Activated CD8-positive, alpha-beta memory T cell treated with anti-CD3 and anti-CD28 coated beads, Interleukin-2, amount 10 ng/mL, durations not matched to agents 7 days and 5 days (primary cell): ENCODE measurements around the gene PLXDC2. TPM values are rescaled to one million over a fixed set of nuclear protein-coding genes. Genes with fewer than 3 reads are reported as not detected.
"Not testable (repeated sequence)": the region's sequence is repeated elsewhere in the genome, so short reads cannot be mapped to it uniquely, and the experiment has no call there.

Experiments
- ATAC-seq: fragments of 150-1000 bp; cut with Tn5 transposase; one replicate; pipeline ENCODE4 v1.10.0; 2021; ENCODE audit warnings: moderate library complexity
- CTCF ChIA-PET: fragments of 350-600 bp; sonication (Branson Sonifier 250); formaldehyde crosslinking; loops from one replicate; lab custom pipeline; 2021; ENCODE audit warnings: antibody characterized with exemption; lab: Charles Lee
- DNase-seq: peaks from one replicate; pipeline ENCODE4 v3.0.0-alpha.2; 2020
- H3K27ac Mint-ChIP-seq: one replicate; pipeline ENCODE4 v1.8.0; 2021; ENCODE audit warnings: mild to moderate bottlenecking, mixed read lengths
- H3K27me3 Mint-ChIP-seq: one replicate; pipeline ENCODE4 v1.8.0; 2021; ENCODE audit warnings: mixed read lengths
- H3K36me3 Mint-ChIP-seq: one replicate; pipeline ENCODE4 v1.8.0; 2021; ENCODE audit warnings: mild to moderate bottlenecking, mixed read lengths
- H3K4me1 Mint-ChIP-seq: one replicate; pipeline ENCODE4 v1.8.0; 2021; ENCODE audit warnings: mixed read lengths
- H3K4me3 Mint-ChIP-seq: one replicate; pipeline ENCODE4 v1.8.0; 2021; ENCODE audit warnings: mild to moderate bottlenecking, moderate library complexity, mixed read lengths
- H3K9me3 Mint-ChIP-seq: one replicate; pipeline ENCODE4 v1.8.0; 2022; ENCODE audit warnings: low read depth, mixed read lengths
- total RNA-seq, 2 experiments: library from RNA; stranded (reverse); gene quantifications; one replicate each; pipeline ENCODE4 v1.2.3, GENCODE V29; 2021

PLXDC2 gene
- total RNA-seq, 2 experiments from 2014 or later = 0.05 TPM; not detected in 1

GRCh38 chr10:19983880-19984565 lies 167.8 kb downstream of the PLXDC2 start:
- H3K27ac Mint-ChIP-seq = no peak overlapping the region
- H3K4me3 Mint-ChIP-seq = no peak overlapping the region
- DNase-seq (no peak), ATAC-seq (no peak)
- no peaks in the 10 kb centered on the region for H3K36me3 Mint-ChIP-seq
- CTCF ChIA-PET = no interaction called here
- H3K4me1 Mint-ChIP-seq = no peaks in the 10 kb centered on the region
- H3K9me3 Mint-ChIP-seq = no peaks in the 10 kb centered on the region
- H3K27me3 Mint-ChIP-seq = no peaks in the 10 kb centered on the region

GRCh38 chr10:19985745-19986144 lies 169.5 kb downstream of the PLXDC2 start:
- Mint-ChIP-seq H3K27me3 (no peaks in the 10 kb centered on the region), H3K9me3 (no peaks in the 10 kb centered on the region), H3K36me3 (no peaks in the 10 kb centered on the region), H3K4me1 (no peaks in the 10 kb centered on the region), H3K27ac (no peak overlapping the region), H3K4me3 (no peak overlapping the region)
- ATAC-seq (no peak), DNase-seq (no peak)
- CTCF ChIA-PET = no interaction called here

DNA sequence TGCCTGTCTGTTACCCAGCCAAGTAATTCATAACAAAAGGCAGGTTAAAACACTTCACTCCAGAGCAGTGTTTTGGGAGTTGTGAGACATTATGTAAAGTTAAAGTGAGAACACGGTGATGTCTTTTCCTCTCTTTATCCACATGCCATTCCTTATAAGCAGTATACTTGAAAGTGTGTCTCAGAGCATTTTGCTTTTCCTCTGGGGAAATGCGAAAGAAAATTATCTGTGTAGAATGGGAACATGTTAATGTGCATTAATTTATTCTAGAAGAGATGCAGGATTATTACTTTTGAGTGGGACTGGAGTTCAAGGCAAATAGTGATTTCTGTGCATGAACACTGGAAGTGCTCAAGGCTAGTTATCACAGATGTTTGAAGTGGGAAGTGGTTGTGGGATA lies 170.4 kb downstream of the PLXDC2 start:
- Mint-ChIP-seq H3K4me3 (no peak overlapping the region), H3K27ac (no peak overlapping the region), H3K27me3 (no peaks in the 10 kb centered on the region), H3K9me3 (no peaks in the 10 kb centered on the region), H3K36me3 (no peaks in the 10 kb centered on the region), H3K4me1 (no peaks in the 10 kb centered on the region)
- DNase-seq (no peak), ATAC-seq (no peak)
- CTCF ChIA-PET = no interaction called here

- Mint-ChIP-seq H3K4me1 (no peaks in the 10 kb centered on the region), H3K27ac (no peak overlapping the region), H3K27me3 (no peaks in the 10 kb centered on the region), H3K36me3 (no peaks in the 10 kb centered on the region), H3K4me3 (no peak overlapping the region), H3K9me3 (peaks cover 5% of the 10 kb centered on the region)
- DNase-seq = no peak
- CTCF ChIA-PET = no interaction called here
- ATAC-seq = no peak
Measured at GRCh38 chr10:19987931-19988330, 171.7 kb downstream of the PLXDC2 start.

DNA sequence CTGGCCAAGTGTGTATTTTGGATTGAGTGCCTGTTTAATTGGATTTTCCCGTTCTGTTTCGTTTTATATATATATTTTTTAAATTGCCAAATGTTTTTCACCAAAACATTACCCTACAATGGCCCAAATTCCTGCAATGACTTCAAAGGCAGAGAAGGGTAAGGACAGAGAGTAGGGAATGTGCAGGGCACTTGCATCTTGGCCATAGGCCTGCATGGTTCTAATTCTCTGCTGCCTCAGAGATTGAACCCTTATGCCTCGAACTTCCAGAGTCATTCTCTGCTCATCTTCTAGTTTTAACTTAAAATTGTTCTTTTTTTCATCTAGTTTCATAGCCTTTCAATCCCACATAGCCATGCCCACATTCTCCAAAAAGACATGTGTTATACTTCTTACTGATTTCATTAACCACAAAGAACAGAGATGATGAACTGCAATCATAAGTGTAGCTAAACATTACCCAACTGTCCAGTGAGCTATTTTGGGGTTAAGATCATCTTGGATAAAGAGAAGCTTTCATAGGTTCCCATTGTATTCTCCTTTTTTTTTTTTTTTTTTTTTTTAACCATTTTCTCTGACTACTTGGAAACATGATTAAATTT lies 177.6 kb downstream of the PLXDC2 start:
- CTCF ChIA-PET = no interaction called here
- no peak for ATAC-seq
- H3K4me1 Mint-ChIP-seq = no peaks in the 10 kb centered on the region

DNA sequence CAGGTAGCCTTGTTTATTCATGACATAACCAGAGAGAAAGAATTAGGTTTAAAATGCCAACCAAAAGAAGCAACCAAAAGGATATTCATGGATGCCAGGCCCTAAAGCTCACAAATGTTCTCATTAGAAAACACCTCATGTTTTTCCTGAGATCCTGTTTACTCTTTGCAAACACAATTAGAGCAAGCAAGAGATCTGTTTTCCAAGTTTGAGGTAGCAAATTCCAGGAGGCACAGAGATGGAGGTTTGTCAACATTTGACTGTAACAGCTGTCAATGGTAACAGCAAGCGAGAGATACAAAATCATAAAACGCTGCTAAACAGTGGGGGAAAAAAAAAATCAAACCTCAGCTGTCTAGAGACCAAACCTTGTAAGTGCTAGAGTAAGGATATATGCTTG lies 182.2 kb downstream of the PLXDC2 start:
- ATAC-seq = no peak
- Mint-ChIP-seq H3K27me3 (no peaks in the 10 kb centered on the region), H3K36me3 (no peaks in the 10 kb centered on the region), H3K4me1 (no peaks in the 10 kb centered on the region), H3K27ac (no peak overlapping the region), H3K9me3 (peaks cover 13% of the 10 kb centered on the region), H3K4me3 (no peak overlapping the region)
- CTCF ChIA-PET = no interaction called here
- no peak for DNase-seq

More for the DNA sequence above, 177.6 kb downstream of the PLXDC2 start:
- peaks cover 11% of the 10 kb centered on the region for H3K9me3 Mint-ChIP-seq
- no peak overlapping the region for H3K27ac Mint-ChIP-seq
- no peak overlapping the region for H3K4me3 Mint-ChIP-seq
- DNase-seq = no peak
- no peaks in the 10 kb centered on the region for H3K27me3 Mint-ChIP-seq
- no peaks in the 10 kb centered on the region for H3K36me3 Mint-ChIP-seq

GRCh38 chr10:19999431-19999830 lies 183.2 kb downstream of the PLXDC2 start:
- Mint-ChIP-seq H3K36me3 (no peaks in the 10 kb centered on the region), H3K4me3 (no peak overlapping the region), H3K9me3 (peaks cover 11% of the 10 kb centered on the region), H3K27me3 (no peaks in the 10 kb centered on the region), H3K27ac (no peak overlapping the region), H3K4me1 (no peaks in the 10 kb centered on the region)
- DNase-seq (no peak), ATAC-seq (no peak)
- CTCF ChIA-PET = no interaction called here

GRCh38 chr10:20002026-20002425 lies 185.8 kb downstream of the PLXDC2 start:
- H3K27me3 Mint-ChIP-seq, DNase-seq, H3K36me3 Mint-ChIP-seq, H3K27ac Mint-ChIP-seq, H3K4me1 Mint-ChIP-seq, ATAC-seq, CTCF ChIA-PET, H3K9me3 Mint-ChIP-seq, H3K4me3 Mint-ChIP-seq: not testable (repeated sequence)

- Mint-ChIP-seq H3K4me1 (no peaks in the 10 kb centered on the region), H3K27me3 (no peaks in the 10 kb centered on the region), H3K9me3 (peaks cover 7% of the 10 kb centered on the region), H3K4me3 (no peak overlapping the region), H3K27ac (no peak overlapping the region), H3K36me3 (no peaks in the 10 kb centered on the region)
- CTCF ChIA-PET = no interaction called here
- DNase-seq = no peak
- no peak for ATAC-seq
Measured at GRCh38 chr10:20002657-20003056, 186.4 kb downstream of the PLXDC2 start.

- H3K4me1 Mint-ChIP-seq = no peaks in the 10 kb centered on the region
- CTCF ChIA-PET = no interaction called here
- no peak overlapping the region for H3K4me3 Mint-ChIP-seq
- no peak overlapping the region for H3K27ac Mint-ChIP-seq
- no peak for ATAC-seq
- H3K27me3 Mint-ChIP-seq = no peaks in the 10 kb centered on the region
- H3K36me3 Mint-ChIP-seq = no peaks in the 10 kb centered on the region
- DNase-seq = no peak
- peaks cover 7% of the 10 kb centered on the region for H3K9me3 Mint-ChIP-seq
Measured at GRCh38 chr10:20004087-20004523, 187.9 kb downstream of the PLXDC2 start.

GRCh38 chr10:20005638-20006037 lies 189.4 kb downstream of the PLXDC2 start:
- DNase-seq (no peak), ATAC-seq (no peak)
- H3K27ac Mint-ChIP-seq = no peak overlapping the region
- H3K27me3 Mint-ChIP-seq = no peaks in the 10 kb centered on the region
- no peak overlapping the region for H3K4me3 Mint-ChIP-seq
- CTCF ChIA-PET = no interaction called here
- no peaks in the 10 kb centered on the region for H3K4me1 Mint-ChIP-seq
- H3K36me3 Mint-ChIP-seq = no peaks in the 10 kb centered on the region
- H3K9me3 Mint-ChIP-seq = peaks cover 11% of the 10 kb centered on the region

DNA sequence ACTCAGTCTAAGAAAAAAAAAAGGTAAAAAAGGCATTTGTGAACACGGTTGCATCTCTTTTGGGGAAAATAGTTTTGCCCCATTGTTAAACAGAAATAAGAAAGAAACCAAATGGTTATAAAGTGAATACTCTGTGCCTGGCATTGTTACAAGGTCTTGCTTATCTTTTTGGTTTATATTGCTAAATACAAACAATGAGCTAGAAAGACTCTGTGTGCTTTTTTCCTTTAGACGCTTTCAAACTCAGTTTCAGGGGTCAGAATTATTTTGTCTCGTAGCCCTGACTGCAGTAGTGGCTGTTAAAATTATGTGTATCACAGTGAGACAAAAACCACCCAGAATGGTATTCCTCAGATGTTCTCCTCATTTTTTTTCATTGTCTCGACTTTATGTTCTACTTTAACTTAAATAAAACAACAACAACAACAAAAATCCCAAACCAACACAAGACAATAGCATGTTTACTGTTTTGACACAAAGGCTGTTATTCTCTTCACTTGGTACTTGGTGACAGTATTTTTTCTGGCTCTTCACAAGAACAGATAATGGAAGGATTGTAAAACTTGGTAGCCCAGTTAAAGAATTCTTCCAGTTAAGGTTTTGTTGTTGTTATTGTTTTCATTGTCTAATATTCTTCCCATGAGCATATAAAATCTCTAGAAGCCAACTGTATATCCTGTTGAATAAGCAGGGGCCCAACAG lies 190.1 kb downstream of the PLXDC2 start:
- CTCF ChIA-PET = no interaction called here
- ATAC-seq (no peak), DNase-seq (no peak)
- Mint-ChIP-seq H3K4me3 (no peak overlapping the region), H3K27ac (no peak overlapping the region), H3K27me3 (no peaks in the 10 kb centered on the region), H3K36me3 (no peaks in the 10 kb centered on the region), H3K4me1 (no peaks in the 10 kb centered on the region), H3K9me3 (peaks cover 11% of the 10 kb centered on the region)

- H3K27ac Mint-ChIP-seq = no peak overlapping the region
- H3K27me3 Mint-ChIP-seq = no peaks in the 10 kb centered on the region
- ATAC-seq (no peak), DNase-seq (no peak)
- CTCF ChIA-PET = no interaction called here
- no peaks in the 10 kb centered on the region for H3K4me1 Mint-ChIP-seq
- H3K9me3 Mint-ChIP-seq = peaks cover 6% of the 10 kb centered on the region
- H3K4me3 Mint-ChIP-seq = no peak overlapping the region
- no peaks in the 10 kb centered on the region for H3K36me3 Mint-ChIP-seq
Measured at GRCh38 chr10:20007426-20007825, 191.2 kb downstream of the PLXDC2 start.
